KOPT-K1 (cell line): ENCODE measurements around the gene DPEP2.
"Not testable (repeated sequence)": the region's sequence is repeated elsewhere in the genome, so short reads cannot be mapped to it uniquely, and the experiment has no call there.

Source experiments
- H3K27ac ChIP-seq: fragments of 200-600 bp; sonication (generic); 2 replicates; pipeline ENCODE4 v1.5.1; 2016; ENCODE audit warnings: antibody characterized with exemption, mild to moderate bottlenecking, low read depth, low read length; ENCODE audit not compliant: poor library complexity, severe bottlenecking
- H3K36me3 ChIP-seq: fragments of 200-600 bp; sonication (generic); 2 replicates; pipeline ENCODE4 v1.5.1; 2017; ENCODE audit warnings: antibody characterized with exemption, mild to moderate bottlenecking, low read length, moderate library complexity; ENCODE audit not compliant: insufficient read depth
- H3K9me3 ChIP-seq: fragments of 200-600 bp; sonication (generic); 2 replicates; pipeline ENCODE4 v1.5.1; 2017; ENCODE audit warnings: antibody characterized with exemption, low read length, mild to moderate bottlenecking; ENCODE audit not compliant: insufficient read depth, poor library complexity, severe bottlenecking

Gene DPEP2

DNA sequence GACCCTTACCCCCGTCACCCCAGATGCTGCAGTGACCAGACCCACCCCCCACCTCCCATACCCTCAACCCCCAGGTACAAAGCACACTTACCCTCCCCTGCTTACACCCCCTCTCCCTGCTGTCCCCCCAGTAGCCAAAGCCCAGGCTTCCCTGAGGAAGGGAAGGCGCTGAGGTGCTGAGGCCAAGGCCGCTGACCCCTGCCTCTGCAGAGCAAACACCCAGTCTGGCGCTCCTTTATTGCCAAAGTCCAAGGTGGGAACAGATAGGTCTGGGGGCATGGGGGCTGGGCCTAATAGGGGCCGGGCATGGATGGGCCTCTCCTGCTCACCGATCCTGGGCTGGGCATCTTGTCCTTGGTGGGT lies 56.0 kb downstream of the DPEP2 start:
- no peak overlapping the region for H3K27ac ChIP-seq
- no peaks in the 10 kb centered on the region for H3K9me3 ChIP-seq
- H3K36me3 ChIP-seq, result peaks cover 68% of the 10 kb centered on the region

DNA sequence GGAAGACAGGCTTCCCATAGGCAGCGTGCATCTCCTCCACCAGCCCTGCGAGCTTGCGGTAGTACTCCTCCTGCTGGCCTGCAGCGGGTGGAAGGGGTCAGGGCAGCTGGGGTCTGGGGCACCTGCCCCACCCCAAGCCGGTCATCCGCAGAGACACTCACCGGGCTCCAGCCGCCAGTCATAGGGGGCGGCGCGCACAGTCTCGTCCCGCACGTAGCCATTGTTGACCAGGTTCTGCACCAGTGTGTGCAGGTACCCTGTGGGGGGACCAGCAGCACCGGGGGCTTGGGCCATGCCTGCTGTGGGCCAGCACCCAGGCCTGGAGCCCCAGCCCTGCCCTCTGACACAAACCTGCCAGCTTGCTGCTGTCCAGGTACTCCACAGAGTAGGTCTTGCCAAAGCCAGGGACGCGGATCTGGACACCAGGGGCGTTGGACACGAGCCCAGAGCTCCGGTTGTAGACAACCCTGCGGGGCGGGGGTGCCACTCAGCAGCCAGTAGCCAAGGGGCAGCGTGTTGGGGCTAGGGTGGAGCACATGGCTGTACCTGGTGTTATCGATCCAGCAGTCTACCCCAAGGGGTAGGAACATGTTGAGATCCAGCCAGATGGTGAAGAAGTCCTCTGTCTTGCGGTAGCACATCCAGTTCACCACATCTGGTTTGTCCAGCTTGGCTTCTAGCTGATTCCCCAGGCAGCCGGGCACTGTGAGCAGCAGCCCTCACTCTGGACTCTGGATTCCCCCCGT lies 56.6 kb downstream of the DPEP2 start:
- Histone ChIP-seq H3K36me3 (peaks cover 63% of the 10 kb centered on the region), H3K27ac (no peak overlapping the region), H3K9me3 (no peaks in the 10 kb centered on the region)

DNA sequence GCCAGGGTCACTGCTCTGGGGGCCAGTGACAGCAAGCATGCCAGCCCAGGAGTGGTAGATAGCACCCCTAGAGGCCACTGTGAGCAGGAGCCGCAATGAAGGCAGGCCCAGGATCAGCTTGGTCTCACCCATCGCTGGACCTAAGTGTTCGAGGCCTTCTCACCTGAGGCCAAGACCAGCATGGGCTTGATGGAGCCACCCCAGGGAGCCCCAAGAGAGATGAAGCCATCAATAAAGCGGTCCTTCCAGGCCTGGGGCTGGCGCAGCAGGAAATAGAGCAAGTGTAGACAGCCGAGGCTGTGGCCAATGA lies 57.1 kb downstream of the DPEP2 start:
- Histone ChIP-seq H3K27ac (no peak overlapping the region), H3K36me3 (peaks cover 57% of the 10 kb centered on the region), H3K9me3 (no peaks in the 10 kb centered on the region)

DNA sequence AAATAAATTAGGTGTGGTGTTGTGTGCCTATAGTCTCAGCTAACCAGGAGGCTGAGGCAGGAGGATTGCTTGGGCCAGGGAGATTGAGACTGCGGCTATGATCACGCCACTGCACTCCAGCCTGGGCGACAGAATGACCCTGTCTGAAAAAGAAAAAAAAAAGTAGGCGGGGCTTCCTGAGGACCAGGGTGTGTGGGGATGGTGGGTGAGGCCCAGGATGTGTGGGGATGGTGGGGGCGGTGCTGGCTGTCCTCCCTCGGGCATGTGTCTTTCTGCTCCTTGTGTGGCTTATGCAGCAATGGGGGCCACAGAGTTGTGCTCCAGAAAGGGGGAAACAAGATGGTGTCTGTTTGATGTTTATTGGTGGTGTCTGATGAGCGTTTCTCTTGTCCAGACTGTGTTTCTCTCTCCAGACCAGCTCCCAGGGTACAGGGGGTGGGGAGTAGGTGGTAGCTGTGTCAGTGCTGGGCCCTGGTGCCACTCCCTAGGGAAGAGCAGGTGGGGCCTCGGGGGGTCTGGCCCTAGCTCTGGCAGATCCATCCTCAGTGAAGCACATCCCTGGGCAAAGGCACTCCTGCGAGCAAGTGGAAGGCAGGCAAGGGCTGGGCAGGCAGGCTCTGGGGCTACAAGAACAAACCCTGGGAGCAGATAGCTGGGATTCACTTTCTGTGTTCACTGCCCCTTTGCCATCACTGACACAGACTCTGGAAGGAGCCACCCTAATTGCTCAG lies 57.6 kb downstream of the DPEP2 start:
- H3K27ac ChIP-seq, result no peak overlapping the region
- H3K9me3 ChIP-seq, result no peaks in the 10 kb centered on the region
- peaks cover 52% of the 10 kb centered on the region for H3K36me3 ChIP-seq

DNA sequence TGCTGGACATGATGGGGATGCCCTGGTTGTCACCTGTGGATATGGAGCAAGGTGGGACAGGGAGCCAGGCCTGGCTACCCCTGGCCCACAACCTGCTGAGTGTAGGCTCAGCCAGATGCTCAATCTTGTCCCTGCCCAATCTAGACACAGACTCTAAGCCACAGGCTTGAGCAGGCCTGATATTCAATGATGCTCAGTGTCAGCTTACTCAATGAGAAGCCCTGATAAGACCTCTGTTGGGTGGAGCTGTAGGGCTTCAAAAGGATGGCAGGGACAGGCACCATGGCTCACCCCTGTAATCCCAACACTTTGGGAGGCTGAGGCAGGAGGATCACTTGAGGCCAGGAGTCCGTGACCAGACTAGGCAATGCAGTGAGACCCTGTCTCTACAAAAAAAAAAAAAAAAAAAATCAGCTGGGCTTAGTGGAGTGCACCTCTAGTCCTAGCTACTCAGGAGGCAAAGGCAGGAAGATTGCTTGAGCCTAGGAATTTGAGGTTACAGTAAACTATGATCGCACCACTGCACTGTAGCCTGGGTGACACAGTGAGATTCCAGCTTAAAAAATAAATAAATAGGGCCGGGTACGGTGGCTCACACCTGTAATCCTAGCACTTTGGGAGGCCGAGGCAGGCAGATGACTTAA lies 58.7 kb downstream of the DPEP2 start:
- Histone ChIP-seq H3K36me3 (peaks cover 41% of the 10 kb centered on the region), H3K27ac (peak overlapping the region; percentile 33), H3K9me3 (no peaks in the 10 kb centered on the region)

DNA sequence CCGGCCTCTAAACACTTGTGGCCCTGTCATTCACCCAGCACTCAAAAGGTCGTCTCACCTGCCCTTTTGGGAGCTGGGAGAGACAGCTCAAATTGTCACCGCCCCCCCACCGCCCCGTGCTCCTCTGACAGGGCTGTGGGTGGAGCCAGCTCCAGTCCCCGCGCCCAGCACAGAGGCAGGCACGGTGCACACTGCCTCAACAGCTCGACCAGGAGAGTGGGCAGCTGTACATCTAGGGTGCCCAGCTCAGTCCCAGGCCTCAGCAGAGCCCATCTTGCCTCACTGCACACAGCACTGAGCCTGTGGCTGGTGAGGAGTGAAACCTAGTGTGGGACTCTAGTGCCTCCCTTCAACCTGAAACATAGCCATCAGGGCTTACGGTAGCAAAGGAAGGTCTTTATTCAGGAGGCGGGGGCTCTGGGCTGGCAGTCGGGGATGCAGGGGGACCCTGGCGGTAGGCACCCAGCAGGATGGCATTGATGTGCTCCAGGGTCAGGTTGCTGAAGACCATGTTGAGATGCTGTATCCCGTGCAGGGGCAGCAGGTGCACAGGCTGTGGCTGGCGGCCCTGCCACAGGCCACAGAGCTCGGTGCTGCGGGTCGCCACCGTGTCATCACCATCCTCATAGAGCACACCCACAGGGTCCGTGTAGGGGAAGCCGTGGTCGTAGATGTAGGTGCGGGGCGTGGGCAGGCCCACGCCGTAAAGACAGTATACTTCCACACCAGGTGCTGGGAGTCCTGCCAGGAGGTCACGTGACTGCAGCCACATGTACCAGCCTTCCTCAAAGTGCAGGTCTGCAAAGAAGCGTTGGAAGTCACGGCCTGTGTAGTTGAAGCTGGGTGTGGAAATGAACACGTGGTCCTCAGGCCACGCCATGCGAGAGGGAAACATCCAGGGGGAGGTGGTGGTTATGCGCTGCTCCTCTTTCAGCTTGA lies 59.5 kb downstream of the DPEP2 start:
- peaks cover 40% of the 10 kb centered on the region for H3K36me3 ChIP-seq
- no peaks in the 10 kb centered on the region for H3K9me3 ChIP-seq
- peak overlapping the region; percentile 33 for H3K27ac ChIP-seq

DNA sequence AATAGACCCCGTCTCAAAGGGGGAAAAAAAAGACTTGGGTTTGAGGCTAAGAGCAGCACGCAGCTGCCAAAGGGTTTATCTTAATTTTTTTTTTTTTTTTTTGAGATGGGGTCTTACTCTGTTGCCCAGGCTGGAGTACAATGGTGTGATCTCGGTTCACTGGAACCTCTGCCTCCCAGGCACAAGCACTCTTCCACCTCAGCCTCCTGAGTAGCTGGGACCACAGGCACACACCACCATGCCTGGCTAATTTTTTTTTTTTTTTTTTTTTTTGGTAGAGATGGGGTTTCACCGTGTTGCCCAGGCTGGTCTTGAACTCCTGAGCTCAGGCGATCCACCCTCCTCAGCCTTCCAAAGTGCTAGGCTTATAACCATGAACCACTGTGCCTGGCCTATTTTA lies 61.6 kb downstream of the DPEP2 start:
- H3K9me3 ChIP-seq, result not testable (repeated sequence)
- Histone ChIP-seq H3K27ac (peak overlapping the region; percentile 97), H3K36me3 (peaks cover 40% of the 10 kb centered on the region)
